Measurements from ENCODE around the gene DLK1. TPM values are rescaled to one million over a fixed set of nuclear protein-coding genes. Genes with fewer than 3 reads are reported as not detected.

The DLK1 gene
- 147 TPM for polyA plus RNA-seq (2013, experiment 1 of 2)
- 112 TPM for polyA plus RNA-seq (2013, experiment 2 of 2)

DNA sequence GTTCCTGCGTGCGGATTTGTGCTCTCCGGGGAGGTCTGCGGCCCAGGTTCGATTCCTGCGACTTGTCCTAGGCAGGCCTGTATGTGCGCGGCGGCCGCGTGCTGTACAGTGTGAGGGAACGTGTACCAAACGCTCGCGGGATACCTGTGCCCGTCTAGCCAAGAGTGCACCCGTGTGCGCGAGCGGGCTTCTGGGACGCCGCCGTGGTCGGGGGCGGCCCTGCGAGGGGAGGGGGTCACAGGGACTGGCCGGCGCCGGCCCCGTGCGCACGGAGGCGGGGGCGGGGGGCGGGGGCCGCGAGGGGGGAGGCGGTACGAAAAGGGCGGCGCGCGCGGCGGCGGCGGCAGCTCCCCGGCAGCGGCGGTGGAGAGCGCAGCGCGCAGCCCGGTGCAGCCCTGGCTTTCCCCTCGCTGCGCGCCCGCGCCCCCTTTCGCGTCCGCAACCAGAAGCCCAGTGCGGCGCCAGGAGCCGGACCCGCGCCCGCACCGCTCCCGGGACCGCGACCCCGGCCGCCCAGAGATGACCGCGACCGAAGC, at the start of gene DLK1:
TSS of gene DLK1 (plus strand) at position 343 of the 536 bp plus-strand sequence. CDS start at position 520, 177 bp downstream.
- Histone ChIP-seq H3K36me3 (ENCODE audit: control insufficient read depth, insufficient read depth, low read length) (no peaks in the 10 kb centered on the region), H3K4me1 (ENCODE audit: control insufficient read depth, insufficient read depth, low read length, poor library complexity, severe bottlenecking) (no peaks in the 10 kb centered on the region), H3K9me3 (ENCODE audit: control insufficient read depth, low read length) (no peaks in the 10 kb centered on the region), H3K27ac (ENCODE audit: low read depth, low read length, severe bottlenecking) (no peak within 1 kb of the TSS), H3K4me3 (ENCODE audit: extremely low read depth, insufficient read depth, low read length, poor library complexity, severe bottlenecking) (peak within 1 kb of the TSS; percentile 33)
- WGBS, 2 experiments (ENCODE audit: insufficient coverage in 2 of 2) = 13 to 14% methylated on average over 30 to 35 of the region's 77 CpGs

DNA sequence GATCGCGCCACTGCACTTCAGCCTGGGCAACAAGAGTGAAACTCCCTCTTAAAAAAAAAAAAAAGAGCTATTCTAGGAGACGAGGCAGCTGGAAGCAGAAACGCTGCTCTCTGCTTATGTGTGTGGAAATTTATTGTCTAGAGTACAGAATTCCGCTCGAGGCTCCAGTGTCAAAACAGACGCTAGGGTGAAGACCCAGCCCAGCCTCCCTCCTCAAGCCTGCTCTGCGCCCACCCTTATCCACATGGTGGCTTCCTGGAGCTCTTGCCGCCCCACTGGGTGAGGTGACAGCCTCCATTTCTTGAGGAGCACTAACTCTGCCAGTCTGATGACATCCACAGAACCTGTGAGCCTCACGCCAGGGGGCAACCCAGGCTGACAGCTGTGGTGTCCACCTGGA, 49.5 kb upstream of the DLK1 start:
- WGBS, 2 experiments (ENCODE audit: insufficient coverage in 2 of 2) = 89 to 91% methylated on average over 8 to 9 of the region's 10 CpGs
- H3K4me3 ChIP-seq (ENCODE audit: extremely low read depth, insufficient read depth, low read length, poor library complexity, severe bottlenecking) = no peak overlapping the region
- H3K36me3 ChIP-seq (ENCODE audit: control insufficient read depth, insufficient read depth, low read length) = no peaks in the 10 kb centered on the region
- H3K27ac ChIP-seq (ENCODE audit: low read depth, low read length, severe bottlenecking) = no peak overlapping the region
- H3K9me3 ChIP-seq (ENCODE audit: control insufficient read depth, low read length) = no peaks in the 10 kb centered on the region
- peaks cover 41% of the 10 kb centered on the region for H3K4me1 ChIP-seq (ENCODE audit: control insufficient read depth, insufficient read depth, low read length, poor library complexity, severe bottlenecking)

GRCh38 chr14:100677554-100678468, 48.9 kb upstream of the DLK1 start:
- Histone ChIP-seq H3K9me3 (ENCODE audit: control insufficient read depth, low read length) (no peaks in the 10 kb centered on the region), H3K36me3 (ENCODE audit: control insufficient read depth, insufficient read depth, low read length) (no peaks in the 10 kb centered on the region), H3K4me3 (ENCODE audit: extremely low read depth, insufficient read depth, low read length, poor library complexity, severe bottlenecking) (no peak overlapping the region), H3K27ac (ENCODE audit: low read depth, low read length, severe bottlenecking) (peak overlapping the region; percentile 57), H3K4me1 (ENCODE audit: control insufficient read depth, insufficient read depth, low read length, poor library complexity, severe bottlenecking) (peaks cover 39% of the 10 kb centered on the region)
- 78 to 80% methylated on average over 19 to 23 of the region's 29 CpGs for WGBS, 2 experiments (ENCODE audit: insufficient coverage in 2 of 2)

- peaks cover 34% of the 10 kb centered on the region for H3K4me1 ChIP-seq (ENCODE audit: control insufficient read depth, insufficient read depth, low read length, poor library complexity, severe bottlenecking)
- WGBS, 2 experiments (ENCODE audit: insufficient coverage in 2 of 2) = 88 to 98% methylated on average over 7 of the region's 7 CpGs
- no peaks in the 10 kb centered on the region for H3K9me3 ChIP-seq (ENCODE audit: control insufficient read depth, low read length)
- no peaks in the 10 kb centered on the region for H3K36me3 ChIP-seq (ENCODE audit: control insufficient read depth, insufficient read depth, low read length)
- peak overlapping the region; percentile 41 for H3K27ac ChIP-seq (ENCODE audit: low read depth, low read length, severe bottlenecking)
- no peak overlapping the region for H3K4me3 ChIP-seq (ENCODE audit: extremely low read depth, insufficient read depth, low read length, poor library complexity, severe bottlenecking)
Measured at GRCh38 chr14:100678469-100678828, 48.2 kb upstream of the DLK1 start.

- 86 to 95% methylated on average over 4 to 5 of the region's 6 CpGs for WGBS, 2 experiments (ENCODE audit: insufficient coverage in 2 of 2)
- H3K36me3 ChIP-seq (ENCODE audit: control insufficient read depth, insufficient read depth, low read length) = no peaks in the 10 kb centered on the region
- H3K27ac ChIP-seq (ENCODE audit: low read depth, low read length, severe bottlenecking) = no peak overlapping the region
- no peak overlapping the region for H3K4me3 ChIP-seq (ENCODE audit: extremely low read depth, insufficient read depth, low read length, poor library complexity, severe bottlenecking)
- H3K9me3 ChIP-seq (ENCODE audit: control insufficient read depth, low read length) = no peaks in the 10 kb centered on the region
- H3K4me1 ChIP-seq (ENCODE audit: control insufficient read depth, insufficient read depth, low read length, poor library complexity, severe bottlenecking) = peaks cover 34% of the 10 kb centered on the region
Measured at GRCh38 chr14:100679153-100679552, 47.5 kb upstream of the DLK1 start.

- Histone ChIP-seq H3K4me3 (ENCODE audit: extremely low read depth, insufficient read depth, low read length, poor library complexity, severe bottlenecking) (no peak overlapping the region), H3K27ac (ENCODE audit: low read depth, low read length, severe bottlenecking) (peak overlapping the region; percentile 57), H3K36me3 (ENCODE audit: control insufficient read depth, insufficient read depth, low read length) (no peaks in the 10 kb centered on the region), H3K4me1 (ENCODE audit: control insufficient read depth, insufficient read depth, low read length, poor library complexity, severe bottlenecking) (peaks cover 34% of the 10 kb centered on the region), H3K9me3 (ENCODE audit: control insufficient read depth, low read length) (no peaks in the 10 kb centered on the region)
- 90 to 92% methylated on average over 16 of the region's 16 CpGs for WGBS, 2 experiments (ENCODE audit: insufficient coverage in 2 of 2)
Measured at GRCh38 chr14:100679707-100680438, 46.8 kb upstream of the DLK1 start.

DNA sequence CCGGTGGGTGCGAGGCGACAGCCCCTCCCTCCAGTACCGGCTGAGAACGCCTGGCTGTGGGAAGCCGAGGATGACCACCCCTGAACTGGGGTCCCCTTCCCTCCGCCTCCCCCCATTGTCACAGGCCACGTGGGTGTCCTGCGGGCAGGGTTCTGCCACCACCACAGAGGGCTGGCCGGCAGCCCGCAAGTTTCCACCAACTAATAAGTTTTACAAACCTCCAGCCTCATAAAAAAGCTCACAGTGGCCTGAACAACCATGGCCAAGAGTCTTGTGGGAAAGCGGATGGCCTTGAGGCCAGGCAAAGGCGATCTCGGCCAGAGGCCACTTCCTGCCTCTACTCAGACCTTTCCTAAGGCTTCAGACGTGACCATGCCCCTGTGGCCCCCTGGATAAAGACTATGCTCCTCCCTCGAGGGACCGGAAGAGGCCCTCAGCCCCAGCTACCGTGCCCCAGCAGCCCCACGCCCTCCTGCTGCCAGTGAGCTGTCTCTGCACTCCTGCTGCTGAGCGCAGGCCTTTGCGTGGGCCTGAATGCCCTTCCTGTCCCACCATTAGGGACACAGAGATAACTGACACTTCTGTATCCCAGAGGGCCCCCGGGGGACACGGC, 46.1 kb upstream of the DLK1 start:
- Histone ChIP-seq H3K36me3 (ENCODE audit: control insufficient read depth, insufficient read depth, low read length) (no peaks in the 10 kb centered on the region), H3K27ac (ENCODE audit: low read depth, low read length, severe bottlenecking) (no peak overlapping the region), H3K4me1 (ENCODE audit: control insufficient read depth, insufficient read depth, low read length, poor library complexity, severe bottlenecking) (peaks cover 29% of the 10 kb centered on the region), H3K9me3 (ENCODE audit: control insufficient read depth, low read length) (no peaks in the 10 kb centered on the region), H3K4me3 (ENCODE audit: extremely low read depth, insufficient read depth, low read length, poor library complexity, severe bottlenecking) (no peak overlapping the region)
- WGBS, 2 experiments (ENCODE audit: insufficient coverage in 2 of 2) = 76 to 80% methylated on average over 16 to 23 of the region's 23 CpGs

- H3K4me1 ChIP-seq (ENCODE audit: control insufficient read depth, insufficient read depth, low read length, poor library complexity, severe bottlenecking) = peaks cover 27% of the 10 kb centered on the region
Measured at GRCh38 chr14:100681111-100681510, 45.6 kb upstream of the DLK1 start.

GRCh38 chr14:100682749-100683148, 43.9 kb upstream of the DLK1 start:
- Histone ChIP-seq H3K36me3 (ENCODE audit: control insufficient read depth, insufficient read depth, low read length) (no peaks in the 10 kb centered on the region), H3K27ac (ENCODE audit: low read depth, low read length, severe bottlenecking) (no peak overlapping the region), H3K9me3 (ENCODE audit: control insufficient read depth, low read length) (no peaks in the 10 kb centered on the region), H3K4me3 (ENCODE audit: extremely low read depth, insufficient read depth, low read length, poor library complexity, severe bottlenecking) (no peak overlapping the region), H3K4me1 (ENCODE audit: control insufficient read depth, insufficient read depth, low read length, poor library complexity, severe bottlenecking) (peaks cover 24% of the 10 kb centered on the region)
- 95 to 100% methylated on average over 2 of the region's 2 CpGs for WGBS, 2 experiments (ENCODE audit: insufficient coverage in 2 of 2)

More at GRCh38 chr14:100681111-100681510, 45.6 kb upstream of the DLK1 start:
- Histone ChIP-seq H3K4me3 (ENCODE audit: extremely low read depth, insufficient read depth, low read length, poor library complexity, severe bottlenecking) (no peak overlapping the region), H3K36me3 (ENCODE audit: control insufficient read depth, insufficient read depth, low read length) (no peaks in the 10 kb centered on the region), H3K27ac (ENCODE audit: low read depth, low read length, severe bottlenecking) (no peak overlapping the region), H3K9me3 (ENCODE audit: control insufficient read depth, low read length) (no peaks in the 10 kb centered on the region)
- WGBS, 2 experiments (ENCODE audit: insufficient coverage in 2 of 2) = 91 to 92% methylated on average over 12 to 13 of the region's 13 CpGs

DNA sequence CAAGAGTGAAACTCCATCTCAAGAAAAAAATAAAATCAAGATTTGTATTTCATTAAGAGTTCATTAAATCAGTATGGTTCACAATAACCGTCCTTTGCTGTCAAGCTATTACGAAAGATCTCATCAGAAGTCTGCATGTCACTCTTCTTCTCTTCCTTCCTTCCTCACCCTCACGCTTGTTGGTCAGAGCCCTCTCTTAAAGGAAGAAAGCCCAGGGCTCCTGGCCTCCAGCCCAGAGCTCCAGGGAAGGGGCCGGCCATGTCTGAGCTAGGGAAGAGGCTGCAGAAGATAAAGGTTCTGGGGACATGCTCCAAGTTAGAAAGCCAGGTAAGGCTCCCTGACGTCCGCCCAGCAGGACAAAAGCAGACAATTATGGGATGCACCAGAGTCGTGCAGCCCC, 43.1 kb upstream of the DLK1 start:
- Histone ChIP-seq H3K36me3 (ENCODE audit: control insufficient read depth, insufficient read depth, low read length) (no peaks in the 10 kb centered on the region), H3K27ac (ENCODE audit: low read depth, low read length, severe bottlenecking) (no peak overlapping the region), H3K9me3 (ENCODE audit: control insufficient read depth, low read length) (no peaks in the 10 kb centered on the region), H3K4me1 (ENCODE audit: control insufficient read depth, insufficient read depth, low read length, poor library complexity, severe bottlenecking) (peaks cover 26% of the 10 kb centered on the region), H3K4me3 (ENCODE audit: extremely low read depth, insufficient read depth, low read length, poor library complexity, severe bottlenecking) (no peak overlapping the region)
- WGBS, 2 experiments (ENCODE audit: insufficient coverage in 2 of 2) = 92% methylated on average over 6 of the region's 7 CpGs
